Measurements from ENCODE around the gene HAUS7. TPM values are rescaled to one million over a fixed set of nuclear protein-coding genes. Genes with fewer than 3 reads are reported as not detected.

HAUS7 gene
- total and polyA plus RNA-seq, 9 donors = 9.3 to 28.7 (median 18.7) TPM

GRCh38 chrX:153494541-153495361 lies 24.4 kb upstream of the HAUS7 start, which contains the start of gene BGN:
BGN (plus strand) TSS chrX:153494980; CDS start chrX:153504632, 9,652 bp downstream.
- Histone ChIP-seq H3K4me3 (peak within 1 kb of the TSS; percentile 7), H3K4me1 (ENCODE audit: insufficient read depth) (no peaks in the 10 kb centered on the region), H3K9me3 (no peaks in the 10 kb centered on the region), H3K27me3 (no peaks in the 10 kb centered on the region), H3K27ac (no peak within 1 kb of the TSS), H3K36me3 (no peaks in the 10 kb centered on the region)
- intact Hi-C loops (cut with DNase I) = no loop called here
- TF ChIP-seq EP300 (IDR thresholded peaks at IDR 0.05) (no peak), POLR2A (IDR thresholded peaks at IDR 0.05) (no peak), CTCF (IDR thresholded peaks at IDR 0.05) (peak; percentile 17 to 45 (median 35))
- WGBS, 3 donors = 36 to 44% (median 39%) methylated on average over 38 to 41 of the region's 41 CpGs
- DNase-seq = peak; percentile 43 to 69 (median 62)

DNA sequence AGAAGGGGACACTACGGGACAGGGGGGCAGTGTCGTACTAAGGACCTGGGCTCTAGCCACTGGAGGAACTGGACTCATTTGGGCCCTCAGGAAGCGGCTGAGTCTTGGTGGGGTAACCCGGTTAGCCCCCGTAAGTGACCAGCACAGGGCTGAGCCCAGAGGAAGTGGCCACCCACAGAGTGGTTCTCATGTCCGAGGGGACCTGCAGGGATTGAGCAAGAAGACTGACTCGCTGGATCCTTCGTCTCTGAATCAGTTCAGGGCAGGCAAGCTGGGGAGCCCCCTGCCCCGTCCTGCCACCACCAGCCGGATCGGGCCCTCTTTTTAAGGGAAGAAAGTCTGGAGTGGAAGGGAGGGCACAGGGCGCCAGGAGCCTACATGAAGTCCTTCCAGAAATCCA lies 23.7 kb upstream of the HAUS7 start:
- no peaks in the 10 kb centered on the region for H3K36me3 ChIP-seq
- no peak overlapping the region for H3K4me3 ChIP-seq
- intact Hi-C loops (cut with DNase I) = no loop called here
- no peak overlapping the region for H3K27ac ChIP-seq
- 65 to 76% (median 75%) methylated on average over 12 of the region's 12 CpGs for WGBS, 3 donors
- TF ChIP-seq EP300 (IDR thresholded peaks at IDR 0.05) = no peak
- TF ChIP-seq POLR2A (IDR thresholded peaks at IDR 0.05) = no peak
- TF ChIP-seq CTCF (IDR thresholded peaks at IDR 0.05) = no peak
- no peaks in the 10 kb centered on the region for H3K27me3 ChIP-seq
- DNase-seq = no peak
- no peaks in the 10 kb centered on the region for H3K4me1 ChIP-seq (ENCODE audit: insufficient read depth)
- H3K9me3 ChIP-seq = no peaks in the 10 kb centered on the region

GRCh38 chrX:153493085-153493484 lies 22.7 kb upstream of the HAUS7 start:
- intact Hi-C loops (cut with DNase I) = no loop called here
- no peaks in the 10 kb centered on the region for H3K27me3 ChIP-seq
- no peak overlapping the region for H3K4me3 ChIP-seq
- no peaks in the 10 kb centered on the region for H3K9me3 ChIP-seq
- no peak overlapping the region for H3K27ac ChIP-seq
- 75 to 89% (median 82%) methylated on average over 11 of the region's 11 CpGs for WGBS, 3 donors
- H3K36me3 ChIP-seq = no peaks in the 10 kb centered on the region
- DNase-seq = no peak
- H3K4me1 ChIP-seq (ENCODE audit: insufficient read depth) = peaks cover 3% of the 10 kb centered on the region
- TF ChIP-seq POLR2A (IDR thresholded peaks at IDR 0.05) = no peak
- no peak for TF ChIP-seq EP300 (IDR thresholded peaks at IDR 0.05)
- TF ChIP-seq CTCF (IDR thresholded peaks at IDR 0.05) = no peak

GRCh38 chrX:153492543-153492942 lies 22.2 kb upstream of the HAUS7 start:
- WGBS, 3 donors = 79 to 88% (median 83%) methylated on average over 12 of the region's 12 CpGs
- H3K27ac ChIP-seq = no peak overlapping the region
- intact Hi-C loops (cut with DNase I) = no loop called here

More at GRCh38 chrX:153492543-153492942, 22.2 kb upstream of the HAUS7 start:
- no peaks in the 10 kb centered on the region for H3K36me3 ChIP-seq
- H3K27me3 ChIP-seq = no peaks in the 10 kb centered on the region
- H3K4me3 ChIP-seq = no peak overlapping the region
- no peak for DNase-seq
- H3K4me1 ChIP-seq (ENCODE audit: insufficient read depth) = peaks cover 8% of the 10 kb centered on the region
- TF ChIP-seq POLR2A (IDR thresholded peaks at IDR 0.05) (no peak), CTCF (IDR thresholded peaks at IDR 0.05) (no peak), EP300 (IDR thresholded peaks at IDR 0.05) (no peak)
- no peaks in the 10 kb centered on the region for H3K9me3 ChIP-seq
